GM18517 (cell line): ENCODE data around the gene KCNQ5.

Experiments
- ATAC-seq: cut with Tn5 transposase; IDR thresholded peaks from one replicate; pipeline ENCODE4 v1.9.1; 2021; ENCODE audit warnings: mild to moderate bottlenecking, moderate library complexity; ENCODE audit not compliant: unreplicated experiment

KCNQ5 gene

DNA sequence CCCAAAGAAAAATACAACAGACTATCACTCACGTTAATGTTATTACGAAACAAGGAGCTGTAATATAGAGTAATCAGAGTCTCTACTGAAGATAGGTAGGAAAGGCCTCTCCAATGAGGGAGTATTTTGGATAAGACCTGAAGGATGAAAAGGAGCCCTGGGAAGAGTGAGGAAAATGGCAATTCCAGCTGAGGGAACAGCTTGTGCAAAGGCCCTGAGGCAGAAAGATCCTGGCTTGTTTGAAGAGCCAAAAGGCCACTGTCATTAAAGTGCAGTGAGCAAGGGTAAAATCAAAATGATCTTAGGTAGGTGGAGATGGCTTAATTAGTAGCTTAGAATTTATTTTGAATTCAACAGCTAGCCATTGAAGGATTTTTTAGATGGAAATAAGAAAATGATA is 464.9 kb downstream of the KCNQ5 start:
- no peak for ATAC-seq

DNA sequence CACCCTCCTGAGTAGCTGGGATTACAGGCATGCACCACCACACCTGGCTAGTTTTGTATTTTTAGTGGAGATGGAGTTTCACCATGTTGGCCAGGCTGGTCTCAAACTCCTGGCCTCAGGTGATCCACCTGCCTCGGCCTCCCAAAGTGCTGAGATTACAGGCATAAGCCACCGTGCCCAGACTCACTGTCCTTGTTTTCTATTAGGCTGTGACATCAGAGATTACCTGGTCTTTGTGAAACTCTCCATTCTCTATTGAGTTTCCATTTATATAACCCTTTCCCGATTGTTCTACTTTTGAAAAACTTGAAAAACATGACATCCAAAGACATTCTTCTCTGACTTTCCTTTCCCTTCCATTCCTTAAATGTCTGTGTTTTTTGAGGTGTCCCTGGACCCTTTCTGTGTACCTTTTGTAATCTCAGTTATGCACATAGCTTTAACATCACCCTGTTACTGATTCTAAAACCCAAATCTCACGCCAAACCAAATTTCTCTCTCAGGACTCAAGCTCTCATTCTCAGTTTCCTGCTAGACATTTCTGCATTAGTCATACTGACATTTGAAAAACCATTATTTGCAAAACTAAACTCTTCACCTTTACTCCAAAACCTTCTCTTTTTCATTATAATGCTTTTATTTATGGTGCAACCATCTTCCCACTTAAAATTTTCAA is 466.4 kb downstream of the KCNQ5 start:
- peak; percentile 69 for ATAC-seq

DNA sequence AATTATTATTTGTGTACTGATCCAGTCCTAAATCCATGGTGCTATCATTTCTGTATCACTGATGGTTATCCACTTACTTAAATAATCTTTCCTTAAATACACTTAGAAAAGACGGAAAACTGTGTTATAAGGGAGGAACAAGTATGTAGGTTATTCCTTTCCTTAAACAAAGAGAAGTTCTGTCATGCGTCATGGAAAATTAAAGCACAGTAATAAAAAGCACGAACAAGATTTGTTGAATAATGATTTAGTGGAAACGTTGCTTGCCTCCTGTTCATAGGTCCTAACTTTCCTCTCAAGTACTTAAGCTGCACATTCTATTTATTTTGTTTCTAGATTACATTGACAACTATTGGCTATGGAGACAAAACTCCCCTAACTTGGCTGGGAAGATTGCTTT is 483.1 kb downstream of the KCNQ5 start:
- no peak for ATAC-seq

DNA sequence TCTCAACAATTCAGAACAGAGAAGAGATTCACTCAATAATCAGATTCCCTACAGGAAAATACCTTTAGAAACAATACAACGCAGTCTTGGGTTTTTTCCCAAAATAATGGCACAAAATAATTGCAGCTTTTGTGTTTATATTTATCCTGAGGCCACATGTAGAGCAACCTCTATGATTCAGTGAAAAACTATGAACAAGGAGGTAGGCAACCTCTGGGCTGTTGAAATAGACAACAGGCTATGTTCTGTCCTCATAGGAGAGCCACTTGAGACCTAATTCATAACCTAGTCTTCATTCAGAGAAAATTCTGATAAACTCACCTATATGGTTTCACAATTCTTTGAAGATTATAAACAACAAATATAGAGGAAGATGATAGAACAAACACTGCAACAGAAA is 485.2 kb downstream of the KCNQ5 start:
- no peak for ATAC-seq

DNA sequence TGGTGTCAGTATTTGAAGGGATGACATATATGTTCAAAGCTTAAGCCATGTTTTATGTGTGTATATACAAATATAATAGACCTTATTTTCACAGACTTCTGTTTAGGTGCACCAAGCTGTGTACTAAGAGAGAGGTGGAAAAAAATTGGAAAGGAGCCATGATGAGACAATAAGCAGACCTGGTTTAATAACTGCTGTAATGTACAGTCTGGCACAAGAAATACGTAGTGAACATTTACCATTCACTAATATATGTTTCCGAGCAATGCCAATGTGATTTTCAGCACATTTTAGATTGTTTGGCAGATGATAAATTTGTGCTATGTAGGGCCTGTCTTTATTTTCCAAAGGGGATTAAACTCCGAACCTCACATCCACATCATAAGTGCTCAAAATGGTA is 487.1 kb downstream of the KCNQ5 start:
- ATAC-seq = no peak

- no peak for ATAC-seq
Measured at GRCh38 chr6:73109659-73110058, 487.8 kb downstream of the KCNQ5 start.

DNA sequence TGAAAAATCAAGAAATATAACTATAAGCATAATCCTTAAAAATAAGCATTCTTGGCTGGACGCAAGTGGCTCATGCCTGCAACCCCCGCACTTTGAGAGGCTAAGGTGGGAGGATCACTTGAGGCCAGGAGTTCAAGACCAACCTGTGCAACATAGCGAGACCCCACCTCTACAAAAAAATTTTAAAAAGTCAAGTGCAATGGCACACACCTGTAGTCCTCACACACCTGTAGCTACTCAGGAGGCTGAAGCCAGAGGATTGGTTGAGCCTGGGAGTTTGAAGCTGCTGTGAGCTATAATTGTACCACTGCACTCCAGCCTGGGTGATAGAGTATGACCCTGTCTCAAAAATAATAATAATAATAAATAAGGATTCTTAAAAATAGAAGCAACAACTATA is 494.5 kb downstream of the KCNQ5 start:
- no peak for ATAC-seq

DNA sequence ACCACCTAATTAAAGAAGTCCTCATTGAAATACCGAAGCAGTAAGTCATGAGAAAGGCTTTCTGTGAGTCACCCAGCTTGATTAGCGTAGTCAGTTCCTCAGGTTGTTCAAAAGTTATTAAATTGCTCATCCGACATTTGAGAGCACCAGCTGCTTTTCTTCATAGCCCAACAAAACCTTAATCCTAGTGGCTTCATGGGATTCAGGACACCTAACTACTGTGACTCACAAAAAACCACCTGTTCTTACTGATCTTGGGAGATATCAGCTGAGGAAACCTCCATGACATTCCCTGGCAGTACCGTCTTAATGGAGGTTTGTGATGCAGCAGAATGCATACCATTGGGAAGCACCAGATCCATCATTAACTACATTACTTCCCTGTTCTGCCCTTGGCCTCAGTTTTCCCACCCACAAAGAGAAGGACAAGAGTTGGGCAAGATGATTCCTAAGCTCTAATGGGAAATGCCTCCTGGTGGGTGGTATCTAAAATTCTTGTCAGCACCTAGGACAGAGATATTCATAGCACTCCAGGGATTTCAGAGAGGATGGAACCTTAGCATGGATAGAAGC is 499.6 kb downstream of the KCNQ5 start:
- ATAC-seq = no peak

- ATAC-seq = no peak
Measured at GRCh38 chr6:73123632-73124329, 501.9 kb downstream of the KCNQ5 start.

DNA sequence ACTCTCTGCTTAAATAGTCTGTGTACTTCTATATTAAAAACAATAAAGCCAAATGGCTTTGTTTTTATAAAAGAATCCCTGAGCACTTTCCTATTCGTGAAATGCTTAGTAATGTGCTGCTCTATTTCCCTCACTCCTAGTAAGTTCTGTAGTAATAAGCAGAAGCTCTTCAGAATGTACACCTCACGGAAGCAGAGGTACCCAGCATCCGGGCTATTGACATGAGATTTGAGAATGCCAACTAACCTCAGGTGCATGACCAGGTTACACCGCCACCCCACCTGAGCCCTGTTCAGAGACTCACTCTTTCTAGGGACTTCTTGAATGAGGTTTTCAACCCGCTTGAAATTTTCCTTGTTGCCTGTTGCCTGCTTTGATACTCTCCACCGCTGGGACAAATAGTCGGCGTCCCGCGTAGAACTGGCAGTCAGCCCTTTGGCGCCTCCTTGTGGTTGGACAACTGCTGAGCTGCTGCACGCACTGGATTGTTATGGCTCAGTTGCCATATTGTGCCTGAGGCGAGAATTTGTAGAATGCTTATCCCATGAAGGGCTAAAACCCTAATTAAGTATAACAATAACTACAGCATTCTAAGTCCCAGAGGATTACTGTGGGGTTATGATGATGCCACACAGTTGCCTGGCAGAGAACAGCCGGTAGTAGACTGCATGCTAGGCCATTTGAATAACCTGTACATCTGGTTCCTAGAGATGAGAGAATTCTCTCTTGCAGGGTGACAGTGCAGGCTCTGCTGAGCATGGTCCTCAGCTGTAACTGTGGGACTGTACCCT is 508.0 kb downstream of the KCNQ5 start:
- ATAC-seq = peak; percentile 99

DNA sequence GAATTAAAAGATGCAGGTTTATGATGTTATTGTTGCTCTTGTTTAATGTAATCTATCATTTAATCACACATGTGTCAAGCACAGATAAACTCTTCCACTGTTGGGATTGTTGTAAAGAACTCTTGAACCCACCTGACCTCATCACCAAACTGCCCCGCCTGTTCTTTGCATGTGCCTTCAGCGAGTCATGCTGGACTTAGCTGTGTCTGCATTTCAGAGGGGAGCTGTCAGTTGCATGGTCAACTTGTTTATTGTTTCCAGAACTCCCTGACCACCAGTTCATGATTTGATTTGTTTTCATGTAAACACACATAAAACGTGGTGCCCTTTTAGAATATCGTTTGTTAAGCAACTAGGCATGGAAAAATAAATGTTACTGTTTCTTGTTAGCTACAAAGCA is 509.8 kb downstream of the KCNQ5 start:
- no peak for ATAC-seq

- no peak for ATAC-seq
Measured at GRCh38 chr6:73134588-73134987, 512.7 kb downstream of the KCNQ5 start.

- peak; percentile 73 for ATAC-seq
Measured at GRCh38 chr6:73139681-73140383, 518.0 kb downstream of the KCNQ5 start.

GRCh38 chr6:73143551-73143950 is 521.7 kb downstream of the KCNQ5 start:
- no peak for ATAC-seq

GRCh38 chr6:73144516-73144915 is 522.7 kb downstream of the KCNQ5 start:
- no peak for ATAC-seq

- ATAC-seq = no peak
Measured at GRCh38 chr6:73145690-73146089, 523.8 kb downstream of the KCNQ5 start.

DNA sequence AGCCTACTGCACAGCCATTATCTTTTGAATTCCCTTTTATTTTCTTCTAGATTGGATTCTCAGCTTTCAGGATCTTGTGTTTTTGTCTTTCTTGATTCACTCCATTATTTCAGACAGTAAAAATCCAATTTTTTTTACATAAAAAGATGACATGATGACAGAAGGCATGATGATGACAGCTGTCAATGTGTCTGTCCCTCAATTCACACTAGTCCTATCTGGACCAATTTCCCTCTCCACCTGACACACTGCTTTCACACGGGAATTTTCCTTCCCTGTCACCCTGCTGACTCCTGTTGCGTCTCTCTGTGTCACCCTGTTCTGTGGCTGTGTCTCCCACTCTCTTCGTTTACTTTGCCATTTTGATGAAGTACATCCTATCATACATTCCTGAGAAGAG is 529.9 kb downstream of the KCNQ5 start:
- ATAC-seq = no peak

- ATAC-seq = no peak
Measured at GRCh38 chr6:73152556-73152955, 530.7 kb downstream of the KCNQ5 start.

GRCh38 chr6:73152966-73153757 is 531.3 kb downstream of the KCNQ5 start:
- no peak for ATAC-seq
